Gastrocnemius medialis (tissue), 4 donors: Measurements from ENCODE around the gene THSD4. TPM values are rescaled to one million over a fixed set of nuclear protein-coding genes. Genes with fewer than 3 reads are reported as not detected.
"Not testable (repeated sequence)": the region's sequence is repeated elsewhere in the genome, so short reads cannot be mapped to it uniquely, and the experiment has no call there.

Experiments used
- ATAC-seq, 2 donors: fragments of 150-250 bp; one replicate each; pipeline ENCODE4 v1.9.1; 2016
- DNase-seq, 2 donors: peaks; one replicate each; pipeline ENCODE4 v3.0.0-alpha.2; 2019
- H3K27ac ChIP-seq, 4 donors: fragments of 200-600 bp; sonication (generic); 1 replicate in 1 of 4; 2 replicates in 3 of 4; pipeline ENCODE4 v1.5.1; 2016 to 2018; ENCODE audit warnings: mild to moderate bottlenecking in 2 of 4, moderate library complexity in 1 of 4
- H3K27me3 ChIP-seq, 3 donors: fragments of 200-600 bp; sonication (generic) in 2 of 3; 1 replicate in 1 of 3; 2 replicates in 2 of 3; pipeline versions ENCODE4 v1.5.1 to v1.6.0; 2016 to 2019; ENCODE audit warnings: mild to moderate bottlenecking in 1 of 3, moderate library complexity in 1 of 3
- H3K36me3 ChIP-seq, 2 donors: fragments of 200-600 bp; sonication (generic) in 1 of 2; one replicate each; pipeline ENCODE4 v1.5.1; 2017 to 2018
- H3K4me1 ChIP-seq, 2 donors: fragments of 200-600 bp; sonication (generic) in 1 of 2; one replicate each; pipeline ENCODE4 v1.5.1; 2016 to 2017; ENCODE audit warnings: mild to moderate bottlenecking in 2 of 2
- H3K4me3 ChIP-seq, 4 donors: fragments of 200-600 bp; sonication (generic) in 3 of 4; 1 replicate in 1 of 4; 2 replicates in 3 of 4; pipeline ENCODE4 v1.5.1; 2016 to 2019; ENCODE audit warnings: mild to moderate bottlenecking in 2 of 4
- H3K9me3 ChIP-seq, 3 donors: fragments of 200-600 bp; sonication (generic) in 2 of 3; 1 replicate in 1 of 3; 2 replicates in 2 of 3; pipeline ENCODE4 v1.5.1; 2016 to 2019
- POLR2A ChIP-seq, 2 donors: fragments of 450-650 bp; IDR thresholded peaks; one replicate each; pipeline ENCODE4 v1.6.1; 2017; ENCODE audit warnings: antibody characterized with exemption in 2 of 2, mild to moderate bottlenecking in 2 of 2, moderate library complexity in 2 of 2
- in situ Hi-C, 4 donors: fragments of 200-750 bp; cut with MboI; loops; one replicate each; pipeline versions ENCODE4 v1.15.0 to v1.8.0; 2017; ENCODE audit warnings: low sequenced_read_pairs in 4 of 4
- intact Hi-C: fragments of 100-400 bp; cut with DNase I; formaldehyde crosslinking; loops from one replicate; pipeline ENCODE4 v1.15.1; 2023; ENCODE audit warnings: low total_unique reads
- total RNA-seq, 4 donors: library from RNA; depleted of rRNA; stranded (reverse); fragments of >200 nt; gene quantifications; one replicate each; pipeline versions ENCODE4 v1.1.0 to v1.2.3, GENCODE V29; 2016
- TF ChIP-seq, protein P1 (sequence below), 5 experiments: fragments of 450-650 bp in 3 of 5; fragments of 200-600 bp in 2 of 5; sonication (generic) in 2 of 5; IDR thresholded peaks in 4 of 5; conservative IDR thresholded peaks in 1 of 5; 1 replicate in 4 of 5; 2 replicates in 1 of 5; pipeline ENCODE4 v1.5.1; 2016 to 2019; ENCODE audit warnings: antibody characterized with exemption in 5 of 5, mild to moderate bottlenecking in 3 of 5, moderate library complexity in 3 of 5

The THSD4 gene
- total RNA-seq, 4 donors from 2014 or later, result 0.35 to 3.1 (median 0.60) TPM

GRCh38 chr15:71171195-71171594, 55.9 kb downstream of the THSD4 start:
- ATAC-seq (no peak), DNase-seq (no peak)
- Histone ChIP-seq H3K27ac (no peak overlapping the region), H3K9me3 (no peaks in the 10 kb centered on the region), H3K4me1 (no peaks in the 10 kb centered on the region), H3K4me3 (no peak overlapping the region), H3K36me3 (no peaks in the 10 kb centered on the region), H3K27me3 (no peaks in the 10 kb centered on the region)
- TF ChIP-seq, protein P1, sequence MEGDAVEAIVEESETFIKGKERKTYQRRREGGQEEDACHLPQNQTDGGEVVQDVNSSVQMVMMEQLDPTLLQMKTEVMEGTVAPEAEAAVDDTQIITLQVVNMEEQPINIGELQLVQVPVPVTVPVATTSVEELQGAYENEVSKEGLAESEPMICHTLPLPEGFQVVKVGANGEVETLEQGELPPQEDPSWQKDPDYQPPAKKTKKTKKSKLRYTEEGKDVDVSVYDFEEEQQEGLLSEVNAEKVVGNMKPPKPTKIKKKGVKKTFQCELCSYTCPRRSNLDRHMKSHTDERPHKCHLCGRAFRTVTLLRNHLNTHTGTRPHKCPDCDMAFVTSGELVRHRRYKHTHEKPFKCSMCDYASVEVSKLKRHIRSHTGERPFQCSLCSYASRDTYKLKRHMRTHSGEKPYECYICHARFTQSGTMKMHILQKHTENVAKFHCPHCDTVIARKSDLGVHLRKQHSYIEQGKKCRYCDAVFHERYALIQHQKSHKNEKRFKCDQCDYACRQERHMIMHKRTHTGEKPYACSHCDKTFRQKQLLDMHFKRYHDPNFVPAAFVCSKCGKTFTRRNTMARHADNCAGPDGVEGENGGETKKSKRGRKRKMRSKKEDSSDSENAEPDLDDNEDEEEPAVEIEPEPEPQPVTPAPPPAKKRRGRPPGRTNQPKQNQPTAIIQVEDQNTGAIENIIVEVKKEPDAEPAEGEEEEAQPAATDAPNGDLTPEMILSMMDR (IDR thresholded peaks at IDR 0.05 in 4 of 5, conservative IDR thresholded peaks at IDR 0.05 in 1 of 5), result no peak
- no peak for TF ChIP-seq POLR2A (IDR thresholded peaks at IDR 0.05)
- intact Hi-C loops (no loop called here), in situ Hi-C loops (no loop called here)

DNA sequence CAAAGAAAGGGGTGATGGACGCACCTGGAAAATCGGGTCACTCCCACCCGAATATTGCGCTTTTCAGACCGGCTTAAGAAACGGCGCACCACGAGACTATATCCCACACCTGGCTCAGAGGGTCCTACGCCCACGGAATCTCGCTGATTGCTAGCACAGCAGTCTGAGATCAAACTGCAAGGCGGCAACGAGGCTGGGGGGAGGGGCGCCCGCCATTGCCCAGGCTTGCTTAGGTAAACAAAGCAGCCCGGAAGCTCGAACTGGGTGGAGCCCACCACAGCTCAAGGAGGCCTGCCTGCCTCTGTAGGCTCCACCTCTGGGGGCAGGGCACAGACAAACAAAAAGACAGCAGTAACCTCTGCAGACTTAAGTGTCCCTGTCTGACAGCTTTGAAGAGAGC, 59.1 kb downstream of the THSD4 start:
- H3K4me3 ChIP-seq, H3K4me1 ChIP-seq, intact Hi-C loops, DNase-seq, in situ Hi-C loops, H3K27ac ChIP-seq, H3K9me3 ChIP-seq, H3K27me3 ChIP-seq, H3K36me3 ChIP-seq, ATAC-seq: not testable (repeated sequence)

GRCh38 chr15:71180986-71181853, 65.9 kb downstream of the THSD4 start:
- no peak for ATAC-seq
- Histone ChIP-seq H3K27ac (no peak overlapping the region), H3K27me3 (no peaks in the 10 kb centered on the region), H3K4me3 (no peak overlapping the region), H3K9me3 (no peaks in the 10 kb centered on the region), H3K36me3 (no peaks in the 10 kb centered on the region), H3K4me1 (no peaks in the 10 kb centered on the region)
- no peak for DNase-seq
- TF ChIP-seq, protein P1 (IDR thresholded peaks at IDR 0.05 in 4 of 5, conservative IDR thresholded peaks at IDR 0.05 in 1 of 5), result no peak
- TF ChIP-seq POLR2A (IDR thresholded peaks at IDR 0.05), result no peak
- intact Hi-C loops, result no loop called here
- in situ Hi-C loops, result no loop called here

GRCh38 chr15:71182522-71182921, 67.3 kb downstream of the THSD4 start:
- ATAC-seq, result no peak
- in situ Hi-C loops, result no loop called here
- intact Hi-C loops, result no loop called here
- Histone ChIP-seq H3K9me3 (no peaks in the 10 kb centered on the region), H3K36me3 (no peaks in the 10 kb centered on the region), H3K27me3 (no peaks in the 10 kb centered on the region), H3K4me1 (no peaks in the 10 kb centered on the region), H3K4me3 (no peak overlapping the region), H3K27ac (no peak overlapping the region)
- no peak for TF ChIP-seq POLR2A (IDR thresholded peaks at IDR 0.05)
- TF ChIP-seq, protein P1 (IDR thresholded peaks at IDR 0.05 in 4 of 5, conservative IDR thresholded peaks at IDR 0.05 in 1 of 5), result no peak
- no peak for DNase-seq

- TF ChIP-seq, protein P1 (IDR thresholded peaks at IDR 0.05 in 4 of 5, conservative IDR thresholded peaks at IDR 0.05 in 1 of 5), result no peak
- no peak for TF ChIP-seq POLR2A (IDR thresholded peaks at IDR 0.05)
- in situ Hi-C loops (no loop called here), intact Hi-C loops (no loop called here)
- ATAC-seq, result no peak
- Histone ChIP-seq H3K4me3 (no peak overlapping the region), H3K27me3 (no peaks in the 10 kb centered on the region), H3K4me1 (no peaks in the 10 kb centered on the region), H3K27ac (no peak overlapping the region), H3K9me3 (no peaks in the 10 kb centered on the region), H3K36me3 (no peaks in the 10 kb centered on the region)
- no peak for DNase-seq
Measured at GRCh38 chr15:71183063-71183462, 67.8 kb downstream of the THSD4 start.
